Activated CD4-positive, alpha-beta memory T cell treated with anti-CD3 and anti-CD28 coated beads for 36 hours (primary cell): ENCODE measurements around the gene ADAMTS7. TPM values are rescaled to one million over a fixed set of nuclear protein-coding genes. Genes with fewer than 3 reads are reported as not detected.
"Not testable (repeated sequence)": the region's sequence is repeated elsewhere in the genome, so short reads cannot be mapped to it uniquely, and the experiment has no call there.

ENCODE experiments used
- CTCF ChIA-PET: fragments of 350-600 bp; sonication (Branson Sonifier 250); formaldehyde crosslinking; loops from one replicate; lab custom pipeline; 2021; ENCODE audit warnings: antibody characterized with exemption, inconsistent platforms; lab: Charles Lee
- POLR2A ChIA-PET: fragments of 350-600 bp; sonication (Branson Sonifier 250); formaldehyde crosslinking; loops from one replicate; lab custom pipeline; 2021; ENCODE audit warnings: antibody characterized with exemption; lab: Charles Lee
- DNase-seq: peaks from one replicate; pipeline ENCODE4 v3.0.0-alpha.2; 2020
- H3K27ac Mint-ChIP-seq: one replicate; pipeline ENCODE4 v1.8.0; 2021; ENCODE audit warnings: mixed read lengths
- H3K27me3 Mint-ChIP-seq: one replicate; pipeline ENCODE4 v1.8.0; 2021; ENCODE audit warnings: mixed read lengths
- H3K36me3 Mint-ChIP-seq: one replicate; pipeline ENCODE4 v1.8.0; 2021; ENCODE audit warnings: mixed read lengths
- H3K4me1 Mint-ChIP-seq: one replicate; pipeline ENCODE4 v1.8.0; 2021; ENCODE audit warnings: low read depth, mixed read lengths
- H3K4me3 Mint-ChIP-seq: one replicate; pipeline ENCODE4 v1.8.0; 2021; ENCODE audit warnings: mild to moderate bottlenecking, mixed read lengths
- H3K9me3 Mint-ChIP-seq: one replicate; pipeline ENCODE4 v1.8.0; 2021; ENCODE audit warnings: mixed read lengths
- intact Hi-C: fragments of 100-400 bp; cut with micrococcal nuclease; formaldehyde crosslinking; loops from one replicate; pipeline ENCODE4 v1.15.1; 2023
- total RNA-seq, 2 experiments: library from RNA; stranded (reverse); gene quantifications; one replicate each; pipeline ENCODE4 v1.2.3, GENCODE V29; 2021

Gene ADAMTS7
- under 1 TPM; 0.10 TPM for total RNA-seq

GRCh38 chr15:78811124-78811824 lies at the start of gene ADAMTS7:
Gene ADAMTS7 (minus strand): TSS chr15:78811464. CDS start chr15:78811220, 244 bp downstream.
- Mint-ChIP-seq H3K4me3 (peak within 1 kb of the TSS; percentile 69), H3K36me3 (peaks cover 3% of the 10 kb centered on the region), H3K27ac (no peak within 1 kb of the TSS), H3K27me3 (peaks cover 45% of the 10 kb centered on the region), H3K4me1 (peaks cover 10% of the 10 kb centered on the region), H3K9me3 (peaks cover 6% of the 10 kb centered on the region)
- ChIA-PET CTCF (interaction anchor here (0.6 to 2.1 kb wide), 9 partner anchors 10 to 99 kb away, joined by 3 to 5 read pairs (median 3); no protein-coding TSS in a partner anchor), POLR2A (no interaction called here)
- intact Hi-C loops = no loop called here
- peak; percentile 59 for DNase-seq

GRCh38 chr15:78859971-78860719 lies 48.9 kb upstream of the ADAMTS7 start:
- Mint-ChIP-seq H3K4me1 (peaks cover 6% of the 10 kb centered on the region), H3K9me3 (no peaks in the 10 kb centered on the region), H3K27ac (peak overlapping the region; percentile 62), H3K4me3 (peak overlapping the region; percentile 73), H3K36me3 (no peaks in the 10 kb centered on the region), H3K27me3 (no peaks in the 10 kb centered on the region)
- intact Hi-C loops = loop anchor here (1.0 kb wide), 1 partner anchor 13 kb away; no protein-coding TSS in a partner anchor
- ChIA-PET CTCF (interaction anchor here (0.6 to 2.0 kb wide), 16 partner anchors 13 to 905 kb away, joined by 3 to 16 read pairs (median 4); partner anchors contain the start of gene MORF4L1), POLR2A (interaction anchor here (2.0 kb wide), 1 partner anchor 13 kb away, joined by 12 read pairs; the partner anchor contains the start of gene MORF4L1)
- DNase-seq = peak; percentile 85

GRCh38 chr15:78855746-78856145 lies 44.5 kb upstream of the ADAMTS7 start:
- DNase-seq = no peak

GRCh38 chr15:78854833-78855372 lies 43.6 kb upstream of the ADAMTS7 start:
- no peak overlapping the region for H3K4me3 Mint-ChIP-seq
- DNase-seq = no peak
- ChIA-PET POLR2A (no interaction called here), CTCF (no interaction called here)
- no peaks in the 10 kb centered on the region for H3K9me3 Mint-ChIP-seq
- H3K36me3 Mint-ChIP-seq = no peaks in the 10 kb centered on the region
- no peak overlapping the region for H3K27ac Mint-ChIP-seq
- H3K27me3 Mint-ChIP-seq = peaks cover 2% of the 10 kb centered on the region
- H3K4me1 Mint-ChIP-seq = peaks cover 2% of the 10 kb centered on the region
- intact Hi-C loops = no loop called here

More at GRCh38 chr15:78855746-78856145, 44.5 kb upstream of the ADAMTS7 start:
- ChIA-PET POLR2A (no interaction called here), CTCF (interaction anchor here (0.7 kb wide), 1 partner anchor 71 kb away, joined by 3 read pairs; no protein-coding TSS in a partner anchor)
- no peak overlapping the region for H3K27ac Mint-ChIP-seq
- intact Hi-C loops = no loop called here
- H3K27me3 Mint-ChIP-seq = peaks cover 2% of the 10 kb centered on the region
- no peaks in the 10 kb centered on the region for H3K9me3 Mint-ChIP-seq
- no peak overlapping the region for H3K4me3 Mint-ChIP-seq
- H3K36me3 Mint-ChIP-seq = no peaks in the 10 kb centered on the region
- peaks cover 4% of the 10 kb centered on the region for H3K4me1 Mint-ChIP-seq

GRCh38 chr15:78853500-78853899 lies 42.2 kb upstream of the ADAMTS7 start:
- H3K27me3 Mint-ChIP-seq = peaks cover 2% of the 10 kb centered on the region
- H3K4me1 Mint-ChIP-seq = no peaks in the 10 kb centered on the region
- H3K9me3 Mint-ChIP-seq = no peaks in the 10 kb centered on the region
- ChIA-PET CTCF (no interaction called here), POLR2A (no interaction called here)
- DNase-seq = no peak
- intact Hi-C loops = no loop called here
- no peaks in the 10 kb centered on the region for H3K36me3 Mint-ChIP-seq
- H3K27ac Mint-ChIP-seq = no peak overlapping the region
- no peak overlapping the region for H3K4me3 Mint-ChIP-seq

GRCh38 chr15:78850941-78851755 lies 39.9 kb upstream of the ADAMTS7 start:
- ChIA-PET POLR2A (no interaction called here), CTCF (no interaction called here)
- no peaks in the 10 kb centered on the region for H3K4me1 Mint-ChIP-seq
- peaks cover 2% of the 10 kb centered on the region for H3K27me3 Mint-ChIP-seq
- DNase-seq = no peak
- H3K27ac Mint-ChIP-seq = no peak overlapping the region
- H3K4me3 Mint-ChIP-seq = no peak overlapping the region
- no peaks in the 10 kb centered on the region for H3K9me3 Mint-ChIP-seq
- intact Hi-C loops = no loop called here
- no peaks in the 10 kb centered on the region for H3K36me3 Mint-ChIP-seq

GRCh38 chr15:78850352-78850751 lies 39.1 kb upstream of the ADAMTS7 start:
- Mint-ChIP-seq H3K27me3 (peaks cover 2% of the 10 kb centered on the region), H3K4me1 (no peaks in the 10 kb centered on the region), H3K4me3 (no peak overlapping the region), H3K27ac (no peak overlapping the region), H3K36me3 (no peaks in the 10 kb centered on the region), H3K9me3 (no peaks in the 10 kb centered on the region)
- POLR2A ChIA-PET = no interaction called here
- intact Hi-C loops = no loop called here
- DNase-seq = no peak
- CTCF ChIA-PET = no interaction called here

- CTCF ChIA-PET = interaction anchor here (1.8 kb wide), 1 partner anchor 36 kb away, joined by 5 read pairs; the partner anchor contains the start of gene ADAMTS7
- H3K36me3 Mint-ChIP-seq, H3K27ac Mint-ChIP-seq, H3K4me3 Mint-ChIP-seq, intact Hi-C loops, DNase-seq, H3K27me3 Mint-ChIP-seq, H3K4me1 Mint-ChIP-seq, H3K9me3 Mint-ChIP-seq, POLR2A ChIA-PET: not testable (repeated sequence)
Measured at GRCh38 chr15:78847387-78847906, 36.2 kb upstream of the ADAMTS7 start.

GRCh38 chr15:78846906-78847305 lies 35.6 kb upstream of the ADAMTS7 start:
- DNase-seq, H3K27ac Mint-ChIP-seq, H3K4me1 Mint-ChIP-seq, intact Hi-C loops, H3K9me3 Mint-ChIP-seq, H3K36me3 Mint-ChIP-seq, H3K4me3 Mint-ChIP-seq, H3K27me3 Mint-ChIP-seq, POLR2A ChIA-PET: not testable (repeated sequence)
- CTCF ChIA-PET = interaction anchor here (1.8 kb wide), 1 partner anchor 36 kb away, joined by 5 read pairs; the partner anchor contains the start of gene ADAMTS7

- ChIA-PET POLR2A (no interaction called here), CTCF (no interaction called here)
- peaks cover 2% of the 10 kb centered on the region for H3K4me1 Mint-ChIP-seq
- H3K4me3 Mint-ChIP-seq = no peak overlapping the region
- no peaks in the 10 kb centered on the region for H3K27me3 Mint-ChIP-seq
- no peak for DNase-seq
- H3K36me3 Mint-ChIP-seq = no peaks in the 10 kb centered on the region
- intact Hi-C loops = no loop called here
- no peaks in the 10 kb centered on the region for H3K9me3 Mint-ChIP-seq
- H3K27ac Mint-ChIP-seq = no peak overlapping the region
Measured at GRCh38 chr15:78842519-78842918, 31.3 kb upstream of the ADAMTS7 start.

- POLR2A ChIA-PET = no interaction called here
- Mint-ChIP-seq H3K4me1 (peaks cover 2% of the 10 kb centered on the region), H3K4me3 (no peak overlapping the region)
Measured at GRCh38 chr15:78841891-78842290, 30.6 kb upstream of the ADAMTS7 start.

More at GRCh38 chr15:78841891-78842290, 30.6 kb upstream of the ADAMTS7 start:
- Mint-ChIP-seq H3K9me3 (no peaks in the 10 kb centered on the region), H3K27me3 (no peaks in the 10 kb centered on the region), H3K36me3 (no peaks in the 10 kb centered on the region), H3K27ac (no peak overlapping the region)
- intact Hi-C loops = no loop called here
- CTCF ChIA-PET = interaction anchor here (1.0 kb wide), 1 partner anchor 19 kb away, joined by 3 read pairs; no protein-coding TSS in a partner anchor
- DNase-seq = no peak
